ENCODE results near the gene IPCEF1. TPM values are rescaled to one million over a fixed set of nuclear protein-coding genes. Genes with fewer than 3 reads are reported as not detected.

IPCEF1 gene
- total RNA-seq, 1 donor from 2014 or later, result not detected

DNA sequence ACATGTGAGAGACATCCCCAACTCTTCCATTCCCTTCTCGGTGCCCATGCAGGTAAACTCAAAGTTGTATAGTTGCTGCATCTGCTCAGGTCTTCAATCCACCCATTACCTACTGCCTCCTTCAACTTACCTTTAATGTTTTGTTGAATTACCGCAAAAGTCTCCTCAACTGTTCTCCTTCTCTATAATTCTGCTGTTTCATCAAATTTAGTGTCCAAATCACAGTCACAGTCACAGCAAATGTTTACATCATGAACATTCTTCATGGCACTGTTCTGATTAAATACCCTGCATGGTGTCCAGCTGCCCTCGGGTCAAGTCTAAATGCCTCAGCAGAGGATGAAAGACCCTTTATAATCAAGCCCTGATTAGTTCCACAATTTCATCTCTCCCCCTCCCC is 130.1 kb downstream of the IPCEF1 start:
- intact Hi-C loops (cut with DNase I), result no loop called here
- no peak for DNase-seq (ENCODE audit: low spot score in 2 of 2)
- TF ChIP-seq, protein P1, sequence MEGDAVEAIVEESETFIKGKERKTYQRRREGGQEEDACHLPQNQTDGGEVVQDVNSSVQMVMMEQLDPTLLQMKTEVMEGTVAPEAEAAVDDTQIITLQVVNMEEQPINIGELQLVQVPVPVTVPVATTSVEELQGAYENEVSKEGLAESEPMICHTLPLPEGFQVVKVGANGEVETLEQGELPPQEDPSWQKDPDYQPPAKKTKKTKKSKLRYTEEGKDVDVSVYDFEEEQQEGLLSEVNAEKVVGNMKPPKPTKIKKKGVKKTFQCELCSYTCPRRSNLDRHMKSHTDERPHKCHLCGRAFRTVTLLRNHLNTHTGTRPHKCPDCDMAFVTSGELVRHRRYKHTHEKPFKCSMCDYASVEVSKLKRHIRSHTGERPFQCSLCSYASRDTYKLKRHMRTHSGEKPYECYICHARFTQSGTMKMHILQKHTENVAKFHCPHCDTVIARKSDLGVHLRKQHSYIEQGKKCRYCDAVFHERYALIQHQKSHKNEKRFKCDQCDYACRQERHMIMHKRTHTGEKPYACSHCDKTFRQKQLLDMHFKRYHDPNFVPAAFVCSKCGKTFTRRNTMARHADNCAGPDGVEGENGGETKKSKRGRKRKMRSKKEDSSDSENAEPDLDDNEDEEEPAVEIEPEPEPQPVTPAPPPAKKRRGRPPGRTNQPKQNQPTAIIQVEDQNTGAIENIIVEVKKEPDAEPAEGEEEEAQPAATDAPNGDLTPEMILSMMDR (IDR thresholded peaks at IDR 0.05), result no peak

DNA sequence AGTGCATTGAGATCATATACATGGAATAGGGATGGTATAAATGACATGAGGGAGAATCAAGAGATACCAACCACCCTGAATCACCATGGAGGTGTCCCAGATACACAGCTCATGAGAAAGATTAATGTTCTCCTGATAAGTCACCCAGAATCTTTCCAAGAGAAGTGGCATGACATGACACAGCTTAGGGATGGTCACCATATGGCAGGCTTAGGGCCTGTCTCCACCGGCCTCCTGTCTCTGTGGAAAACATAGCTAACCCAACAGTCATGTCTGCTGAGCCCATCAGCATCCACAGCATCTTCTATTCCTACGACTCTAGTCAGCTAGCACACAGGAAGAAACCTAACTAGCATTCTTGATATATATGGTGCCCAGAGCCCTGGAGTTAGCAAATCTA is 133.3 kb downstream of the IPCEF1 start:
- Histone ChIP-seq H3K9me3 (no peaks in the 10 kb centered on the region), H3K36me3 (no peaks in the 10 kb centered on the region), H3K4me1 (no peaks in the 10 kb centered on the region), H3K27me3 (no peaks in the 10 kb centered on the region), H3K27ac (no peak overlapping the region), H3K4me3 (no peak overlapping the region)
- TF ChIP-seq, protein P1 (IDR thresholded peaks at IDR 0.05), result no peak
- DNase-seq (ENCODE audit: low spot score in 2 of 2), result no peak
- intact Hi-C loops (cut with DNase I), result no loop called here

More for the DNA sequence above, 130.1 kb downstream of the IPCEF1 start:
- H3K4me3 ChIP-seq, result no peak overlapping the region
- H3K9me3 ChIP-seq, result no peaks in the 10 kb centered on the region
- no peaks in the 10 kb centered on the region for H3K27me3 ChIP-seq
- no peaks in the 10 kb centered on the region for H3K4me1 ChIP-seq
- no peak overlapping the region for H3K27ac ChIP-seq
- H3K36me3 ChIP-seq, result no peaks in the 10 kb centered on the region

DNA sequence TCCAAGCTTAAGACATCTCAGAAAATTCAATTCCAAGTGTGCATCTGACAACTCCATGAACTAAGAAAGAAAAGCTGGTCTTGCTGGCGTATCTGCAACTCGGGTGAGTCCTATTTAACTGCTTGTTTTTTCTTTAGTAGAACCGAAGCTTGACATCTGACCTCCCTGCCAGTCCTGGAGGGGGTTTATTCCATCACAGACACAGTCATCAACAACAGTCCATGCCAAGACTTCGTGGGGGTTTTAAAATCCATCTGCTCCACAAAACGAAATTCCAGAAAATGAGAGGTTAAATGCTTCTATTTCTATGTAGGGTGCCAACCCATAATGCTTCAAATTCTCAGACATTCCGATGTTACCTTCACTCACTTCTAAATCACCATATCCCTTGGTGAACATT is 133.9 kb downstream of the IPCEF1 start:
- Histone ChIP-seq H3K9me3 (no peaks in the 10 kb centered on the region), H3K27me3 (no peaks in the 10 kb centered on the region), H3K4me3 (no peak overlapping the region), H3K36me3 (no peaks in the 10 kb centered on the region), H3K27ac (no peak overlapping the region), H3K4me1 (no peaks in the 10 kb centered on the region)
- no peak for DNase-seq (ENCODE audit: low spot score in 2 of 2)
- intact Hi-C loops (cut with DNase I), result no loop called here
- TF ChIP-seq, protein P1 (IDR thresholded peaks at IDR 0.05), result no peak

DNA sequence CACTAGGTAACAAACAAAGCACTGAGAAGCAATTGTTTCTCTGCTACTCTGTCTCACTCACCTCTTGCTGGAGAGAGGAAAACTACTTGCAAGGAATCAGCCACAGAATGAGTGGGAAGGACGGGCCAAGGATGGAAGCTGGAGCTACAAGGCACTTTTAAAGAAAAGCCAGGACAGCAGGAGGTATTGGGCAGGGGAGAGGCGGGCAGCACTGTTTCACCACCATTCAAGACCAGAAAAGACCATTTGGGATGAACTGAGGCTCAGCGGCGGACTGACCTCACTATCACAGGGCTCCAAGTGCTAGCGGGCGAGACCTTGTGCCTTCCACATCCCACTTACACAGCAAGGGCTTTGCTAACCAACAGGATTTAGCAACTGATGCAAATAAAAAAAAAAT is 137.4 kb downstream of the IPCEF1 start:
- DNase-seq (ENCODE audit: low spot score in 2 of 2), result no peak
- TF ChIP-seq, protein P1 (IDR thresholded peaks at IDR 0.05), result no peak

DNA sequence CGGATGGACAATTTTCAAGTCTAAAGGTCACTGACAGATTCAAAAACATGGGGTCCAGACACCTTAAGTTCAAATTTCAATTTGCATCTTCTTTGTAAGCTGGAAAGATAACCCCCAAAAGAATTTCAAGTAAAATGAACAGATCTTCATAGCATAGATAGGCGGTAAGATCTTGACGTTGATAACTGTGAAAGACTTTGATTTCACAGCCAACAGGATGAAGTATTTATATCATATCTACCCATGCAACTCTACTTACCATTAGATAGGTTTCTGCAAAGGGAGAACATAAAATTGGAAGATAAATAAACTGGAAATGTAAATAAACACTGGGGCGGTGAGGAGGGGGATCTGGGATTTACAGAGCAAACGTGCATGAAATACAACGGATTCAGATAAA is 137.8 kb downstream of the IPCEF1 start:
- intact Hi-C loops (cut with DNase I), result no loop called here
- H3K27me3 ChIP-seq, result no peaks in the 10 kb centered on the region
- no peak for DNase-seq (ENCODE audit: low spot score in 2 of 2)
- H3K9me3 ChIP-seq, result no peaks in the 10 kb centered on the region
- H3K4me1 ChIP-seq, result no peaks in the 10 kb centered on the region
- H3K4me3 ChIP-seq, result no peak overlapping the region
- no peak overlapping the region for H3K27ac ChIP-seq
- no peaks in the 10 kb centered on the region for H3K36me3 ChIP-seq
- TF ChIP-seq, protein P1 (IDR thresholded peaks at IDR 0.05), result no peak

More for the DNA sequence above, 137.4 kb downstream of the IPCEF1 start:
- Histone ChIP-seq H3K36me3 (no peaks in the 10 kb centered on the region), H3K4me1 (no peaks in the 10 kb centered on the region), H3K27ac (no peak overlapping the region), H3K4me3 (no peak overlapping the region), H3K9me3 (no peaks in the 10 kb centered on the region), H3K27me3 (no peaks in the 10 kb centered on the region)
- intact Hi-C loops (cut with DNase I), result no loop called here

DNA sequence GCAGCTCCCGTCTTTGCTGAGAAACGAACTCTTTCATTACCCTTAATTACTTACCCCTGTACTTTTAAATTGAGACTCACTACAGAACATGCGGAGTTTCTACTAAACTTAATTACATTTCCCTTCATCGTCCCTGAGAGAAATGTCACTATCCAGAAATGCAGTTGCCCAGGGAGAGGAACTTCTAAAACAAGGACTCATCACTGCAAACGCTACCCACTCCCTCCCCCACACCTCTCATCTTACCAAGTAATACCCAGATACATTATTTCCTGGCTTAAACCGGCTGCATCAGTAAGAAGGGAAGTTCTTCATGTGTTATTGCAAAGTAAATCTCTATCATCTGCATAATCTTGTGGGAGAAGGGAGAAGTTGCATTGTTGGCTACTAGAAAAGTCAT is 138.3 kb downstream of the IPCEF1 start:
- Histone ChIP-seq H3K27ac (no peak overlapping the region), H3K4me3 (no peak overlapping the region), H3K27me3 (no peaks in the 10 kb centered on the region), H3K9me3 (no peaks in the 10 kb centered on the region), H3K4me1 (no peaks in the 10 kb centered on the region), H3K36me3 (no peaks in the 10 kb centered on the region)
- no peak for DNase-seq (ENCODE audit: low spot score in 2 of 2)
- intact Hi-C loops (cut with DNase I), result no loop called here
- TF ChIP-seq, protein P1 (IDR thresholded peaks at IDR 0.05), result no peak

All from ascending aorta (tissue), 2 donors.